Uterus (tissue), 4 donors: ENCODE results near the gene LETMD1. TPM values are rescaled to one million over a fixed set of nuclear protein-coding genes. Genes with fewer than 3 reads are reported as not detected.

Source experiments
- DNase-seq, 2 donors: peaks; one replicate each; pipeline ENCODE4 v3.0.0-alpha.2; 2019 to 2020
- H3K27ac ChIP-seq, 2 donors: fragments of 200-600 bp; sonication (generic); 1 replicate in 1 of 2; 2 replicates in 1 of 2; pipeline ENCODE4 v1.5.1; 2016 to 2018
- H3K27me3 ChIP-seq, 2 donors: fragments of 200-600 bp; sonication (generic); one replicate each; pipeline ENCODE4 v1.5.1; 2018 to 2019; ENCODE audit warnings: control low read depth in 1 of 2
- H3K36me3 ChIP-seq, 2 donors: fragments of 200-600 bp; sonication (generic); one replicate each; pipeline ENCODE4 v1.5.1; 2019; ENCODE audit warnings: control low read depth in 1 of 2
- H3K4me1 ChIP-seq, 2 donors: fragments of 200-600 bp; sonication (generic); one replicate each; pipeline ENCODE4 v1.5.1; 2018 to 2019; ENCODE audit warnings: control low read depth in 1 of 2
- H3K4me3 ChIP-seq, 2 donors: fragments of 200-600 bp; sonication (generic); 1 replicate in 1 of 2; 2 replicates in 1 of 2; pipeline ENCODE4 v1.5.1; 2018 to 2019; ENCODE audit warnings: mild to moderate bottlenecking in 1 of 2
- H3K9me3 ChIP-seq, 2 donors: fragments of 200-600 bp; sonication (generic); one replicate each; pipeline ENCODE4 v1.5.1; 2019; ENCODE audit warnings: control low read depth in 1 of 2
- POLR2A ChIP-seq, 2 donors: fragments of 450-650 bp; IDR thresholded peaks; one replicate each; pipeline ENCODE4 v1.6.1; 2016; ENCODE audit warnings: antibody characterized with exemption in 2 of 2, mild to moderate bottlenecking in 1 of 2, moderate library complexity in 1 of 2
- intact Hi-C: fragments of 100-400 bp; cut with DNase I; formaldehyde crosslinking; loops from one replicate; pipeline ENCODE4 v1.15.1; 2023; ENCODE audit warnings: low total_unique reads
- total RNA-seq, 4 donors: library from RNA; depleted of rRNA in 3 of 4; stranded (reverse); fragments of >200 nt in 3 of 4; gene quantifications; one replicate each; pipeline versions ENCODE4 v1.1.0 to v1.2.4, GENCODE V29; 2014 to 2023
- TF ChIP-seq, protein P1 (sequence below), 4 experiments: fragments of 200-600 bp in 2 of 4; fragments of 450-650 bp in 2 of 4; sonication (generic) in 2 of 4; IDR thresholded peaks; one replicate each; pipeline ENCODE4 v1.5.1; 2016 to 2019; ENCODE audit warnings: antibody characterized with exemption in 4 of 4, mild to moderate bottlenecking in 2 of 4, moderate library complexity in 1 of 4
- donor health status: DM: yes; HTN: yes; CAD: no.

Gene LETMD1
- total RNA-seq, 4 donors from 2014 or later, result 45.9 to 81.5 (median 61.5) TPM

DNA sequence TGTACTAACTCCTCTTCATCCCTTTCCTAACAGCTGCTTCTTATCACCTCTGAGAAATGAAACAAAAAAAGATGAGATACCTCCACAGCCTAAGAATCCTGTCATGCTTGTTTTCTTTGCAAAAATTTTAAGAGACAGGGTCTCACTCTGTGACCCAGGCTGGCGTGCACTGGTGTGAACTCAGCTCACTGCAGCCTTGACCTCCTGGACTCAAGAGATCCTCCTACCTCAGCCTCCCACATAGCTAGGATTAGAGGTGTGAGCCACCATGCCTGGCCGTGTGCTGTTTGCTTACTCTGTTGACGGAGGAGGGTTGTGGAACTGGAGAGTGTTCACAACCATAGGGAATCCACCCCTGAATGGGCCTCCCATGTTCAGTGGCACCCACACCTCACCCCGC is 19.1 kb downstream of the LETMD1 start:
- DNase-seq, result no peak
- Histone ChIP-seq H3K4me1 (no peaks in the 10 kb centered on the region), H3K9me3 (no peaks in the 10 kb centered on the region), H3K27ac (no peak overlapping the region), H3K4me3 (no peak overlapping the region), H3K27me3 (no peaks in the 10 kb centered on the region), H3K36me3 (no peaks in the 10 kb centered on the region)
- intact Hi-C loops, result no loop called here
- TF ChIP-seq, protein P1, sequence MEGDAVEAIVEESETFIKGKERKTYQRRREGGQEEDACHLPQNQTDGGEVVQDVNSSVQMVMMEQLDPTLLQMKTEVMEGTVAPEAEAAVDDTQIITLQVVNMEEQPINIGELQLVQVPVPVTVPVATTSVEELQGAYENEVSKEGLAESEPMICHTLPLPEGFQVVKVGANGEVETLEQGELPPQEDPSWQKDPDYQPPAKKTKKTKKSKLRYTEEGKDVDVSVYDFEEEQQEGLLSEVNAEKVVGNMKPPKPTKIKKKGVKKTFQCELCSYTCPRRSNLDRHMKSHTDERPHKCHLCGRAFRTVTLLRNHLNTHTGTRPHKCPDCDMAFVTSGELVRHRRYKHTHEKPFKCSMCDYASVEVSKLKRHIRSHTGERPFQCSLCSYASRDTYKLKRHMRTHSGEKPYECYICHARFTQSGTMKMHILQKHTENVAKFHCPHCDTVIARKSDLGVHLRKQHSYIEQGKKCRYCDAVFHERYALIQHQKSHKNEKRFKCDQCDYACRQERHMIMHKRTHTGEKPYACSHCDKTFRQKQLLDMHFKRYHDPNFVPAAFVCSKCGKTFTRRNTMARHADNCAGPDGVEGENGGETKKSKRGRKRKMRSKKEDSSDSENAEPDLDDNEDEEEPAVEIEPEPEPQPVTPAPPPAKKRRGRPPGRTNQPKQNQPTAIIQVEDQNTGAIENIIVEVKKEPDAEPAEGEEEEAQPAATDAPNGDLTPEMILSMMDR (IDR thresholded peaks at IDR 0.05), result no peak
- no peak for TF ChIP-seq POLR2A (IDR thresholded peaks at IDR 0.05)

DNA sequence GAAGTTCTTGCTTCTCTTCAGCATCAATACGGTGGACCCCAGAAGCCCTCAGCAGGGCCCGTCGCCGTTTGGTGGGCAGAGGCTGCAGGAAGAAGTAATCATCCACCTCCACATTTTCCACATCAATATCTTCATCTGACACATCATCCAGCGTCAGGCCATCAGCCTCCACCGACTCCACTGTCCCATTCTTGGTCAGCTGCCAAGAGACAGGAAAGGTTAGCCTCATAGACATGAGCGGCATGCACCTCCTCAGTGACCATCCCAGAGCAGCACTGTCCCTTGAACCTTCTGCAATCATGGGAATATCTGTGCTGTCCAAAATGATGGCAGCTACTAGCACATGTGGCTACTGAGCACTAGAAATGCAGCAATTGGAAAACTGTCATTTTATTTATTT is 19.6 kb downstream of the LETMD1 start:
- no peak for DNase-seq
- intact Hi-C loops, result no loop called here
- Histone ChIP-seq H3K4me1 (no peaks in the 10 kb centered on the region), H3K9me3 (no peaks in the 10 kb centered on the region), H3K27ac (no peak overlapping the region), H3K4me3 (no peak overlapping the region), H3K36me3 (no peaks in the 10 kb centered on the region), H3K27me3 (no peaks in the 10 kb centered on the region)
- TF ChIP-seq POLR2A (IDR thresholded peaks at IDR 0.05), result no peak
- TF ChIP-seq, protein P1 (IDR thresholded peaks at IDR 0.05), result no peak

DNA sequence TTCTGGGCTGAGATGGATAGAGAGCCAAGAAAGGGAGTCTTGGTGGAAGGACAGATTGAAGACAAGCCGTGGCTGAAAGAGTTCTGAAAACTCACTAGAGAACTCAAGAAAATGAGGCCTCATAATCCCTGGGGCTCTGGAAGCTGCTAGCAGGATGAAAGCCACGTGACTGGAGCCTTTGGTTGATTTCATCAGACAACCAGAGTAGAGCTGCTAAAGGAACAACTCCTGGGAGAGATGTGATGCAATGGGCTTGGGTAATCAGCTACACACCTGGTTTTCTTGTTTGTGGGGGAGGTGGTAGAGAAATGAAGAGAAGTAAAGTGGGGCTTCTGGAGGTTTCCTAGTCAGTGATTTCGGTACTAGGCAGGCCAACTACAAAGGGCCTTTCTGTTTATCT is 21.9 kb downstream of the LETMD1 start:
- Histone ChIP-seq H3K36me3 (no peaks in the 10 kb centered on the region), H3K27ac (no peak overlapping the region), H3K27me3 (no peaks in the 10 kb centered on the region), H3K4me1 (no peaks in the 10 kb centered on the region), H3K9me3 (no peaks in the 10 kb centered on the region), H3K4me3 (no peak overlapping the region)
- intact Hi-C loops, result no loop called here
- no peak for DNase-seq
- TF ChIP-seq POLR2A (IDR thresholded peaks at IDR 0.05), result no peak
- TF ChIP-seq, protein P1 (IDR thresholded peaks at IDR 0.05), result no peak

DNA sequence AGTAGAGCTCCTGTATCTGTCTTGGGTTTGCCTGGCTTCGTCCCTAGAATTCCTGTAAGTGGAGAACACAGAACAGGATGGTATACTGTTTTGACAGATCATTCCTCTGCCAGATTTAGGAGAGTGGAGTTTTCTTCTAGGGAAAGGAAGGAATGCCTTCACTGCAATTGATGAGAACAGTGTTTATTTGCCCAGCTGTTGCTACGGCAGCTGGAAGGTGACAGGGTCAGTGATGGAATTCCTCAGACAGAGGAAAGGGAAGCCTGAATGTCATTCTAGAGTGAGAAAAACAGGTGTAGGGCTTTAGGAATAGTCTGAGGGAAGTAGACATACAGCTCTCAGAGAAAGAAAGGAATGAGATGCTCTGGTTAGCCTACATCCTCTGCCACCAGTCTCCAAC is 23.5 kb downstream of the LETMD1 start:
- no peaks in the 10 kb centered on the region for H3K9me3 ChIP-seq
- H3K27me3 ChIP-seq, result no peaks in the 10 kb centered on the region
- TF ChIP-seq POLR2A (IDR thresholded peaks at IDR 0.05), result no peak
- TF ChIP-seq, protein P1 (IDR thresholded peaks at IDR 0.05), result no peak
- no peaks in the 10 kb centered on the region for H3K36me3 ChIP-seq
- peaks cover 0 to 4% of the 10 kb centered on the region in 2 donors for H3K4me1 ChIP-seq
- intact Hi-C loops, result no loop called here
- no peak overlapping the region for H3K27ac ChIP-seq
- H3K4me3 ChIP-seq, result no peak overlapping the region
- no peak for DNase-seq

DNA sequence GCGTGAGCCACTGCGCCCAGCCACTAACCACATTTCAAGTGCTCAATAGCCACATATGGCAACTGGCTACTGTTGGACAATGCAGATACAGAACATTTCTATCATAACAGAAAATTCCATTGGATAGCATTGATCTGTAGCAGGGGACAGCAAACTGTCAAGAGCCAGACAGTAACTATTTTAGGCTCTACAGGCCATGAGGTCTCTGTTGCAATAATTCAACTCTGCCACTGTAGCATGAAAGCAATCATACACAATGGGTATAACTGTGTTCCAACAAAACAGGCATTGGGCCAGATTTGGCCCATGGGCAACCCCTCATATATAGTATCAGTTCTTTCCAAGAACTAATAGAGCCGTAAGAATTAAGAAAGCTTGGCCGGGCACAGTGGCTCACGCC is 27.3 kb downstream of the LETMD1 start:
- Histone ChIP-seq H3K4me1 (peaks cover 0 to 4% of the 10 kb centered on the region in 2 donors), H3K36me3 (no peaks in the 10 kb centered on the region), H3K4me3 (no peak overlapping the region), H3K27me3 (no peaks in the 10 kb centered on the region), H3K27ac (no peak overlapping the region), H3K9me3 (no peaks in the 10 kb centered on the region)
- no peak for TF ChIP-seq POLR2A (IDR thresholded peaks at IDR 0.05)
- TF ChIP-seq, protein P1 (IDR thresholded peaks at IDR 0.05), result no peak
- DNase-seq, result no peak
- intact Hi-C loops, result no loop called here
